ENCODE data around the gene PRSS1.

The PRSS1 gene

DNA sequence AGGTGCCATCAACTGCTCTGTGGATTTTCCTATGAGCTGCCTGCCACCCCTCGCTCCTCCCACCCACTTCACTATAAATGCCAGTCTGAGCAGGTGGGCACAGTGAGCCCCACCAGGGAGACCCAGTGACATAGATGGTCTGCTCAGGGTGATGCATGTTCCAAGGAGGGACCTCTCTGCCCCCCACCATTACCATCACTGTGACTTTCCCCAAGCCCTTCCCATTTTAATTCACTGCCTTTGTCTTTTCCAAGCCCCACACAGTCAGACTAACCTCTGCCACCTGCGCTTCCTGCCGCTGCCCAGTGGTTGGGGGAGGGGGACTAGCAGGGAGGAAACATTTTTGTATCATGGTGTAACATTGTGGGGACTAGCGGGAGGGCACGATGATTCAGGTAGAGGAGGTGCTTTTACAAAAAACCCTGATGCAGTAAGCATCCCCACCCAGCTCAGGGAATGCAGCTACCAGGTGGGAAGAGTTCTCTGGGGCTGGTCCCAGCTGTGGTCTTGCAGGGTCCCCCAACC lies 46.1 kb downstream of the PRSS1 start:
- no peak for DNase-seq (ENCODE audit: low read depth)

DNA sequence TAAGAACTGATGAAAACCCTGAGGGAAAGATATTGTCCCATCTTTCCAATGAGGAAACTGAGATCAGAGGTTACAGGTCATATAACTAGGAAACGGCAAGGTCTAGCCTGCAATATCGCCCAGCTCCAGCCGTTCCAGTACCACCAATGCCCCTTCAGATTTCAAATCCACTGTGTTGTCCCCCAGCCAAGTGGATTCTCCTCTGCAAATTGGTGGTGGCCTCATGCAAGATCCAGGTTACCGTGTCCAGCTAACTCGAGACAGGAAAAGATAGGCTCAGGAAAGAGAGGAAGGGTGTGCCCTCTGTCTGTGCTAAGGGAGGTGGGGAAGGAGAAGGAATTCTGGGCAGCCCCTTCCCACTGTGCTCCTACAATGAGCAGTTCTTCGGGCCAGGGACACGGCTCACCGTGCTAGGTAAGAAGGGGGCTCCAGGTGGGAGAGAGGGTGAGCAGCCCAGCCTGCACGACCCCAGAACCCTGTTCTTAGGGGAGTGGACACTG lies 46.8 kb downstream of the PRSS1 start:
- DNase-seq (ENCODE audit: low read depth) = no peak

DNA sequence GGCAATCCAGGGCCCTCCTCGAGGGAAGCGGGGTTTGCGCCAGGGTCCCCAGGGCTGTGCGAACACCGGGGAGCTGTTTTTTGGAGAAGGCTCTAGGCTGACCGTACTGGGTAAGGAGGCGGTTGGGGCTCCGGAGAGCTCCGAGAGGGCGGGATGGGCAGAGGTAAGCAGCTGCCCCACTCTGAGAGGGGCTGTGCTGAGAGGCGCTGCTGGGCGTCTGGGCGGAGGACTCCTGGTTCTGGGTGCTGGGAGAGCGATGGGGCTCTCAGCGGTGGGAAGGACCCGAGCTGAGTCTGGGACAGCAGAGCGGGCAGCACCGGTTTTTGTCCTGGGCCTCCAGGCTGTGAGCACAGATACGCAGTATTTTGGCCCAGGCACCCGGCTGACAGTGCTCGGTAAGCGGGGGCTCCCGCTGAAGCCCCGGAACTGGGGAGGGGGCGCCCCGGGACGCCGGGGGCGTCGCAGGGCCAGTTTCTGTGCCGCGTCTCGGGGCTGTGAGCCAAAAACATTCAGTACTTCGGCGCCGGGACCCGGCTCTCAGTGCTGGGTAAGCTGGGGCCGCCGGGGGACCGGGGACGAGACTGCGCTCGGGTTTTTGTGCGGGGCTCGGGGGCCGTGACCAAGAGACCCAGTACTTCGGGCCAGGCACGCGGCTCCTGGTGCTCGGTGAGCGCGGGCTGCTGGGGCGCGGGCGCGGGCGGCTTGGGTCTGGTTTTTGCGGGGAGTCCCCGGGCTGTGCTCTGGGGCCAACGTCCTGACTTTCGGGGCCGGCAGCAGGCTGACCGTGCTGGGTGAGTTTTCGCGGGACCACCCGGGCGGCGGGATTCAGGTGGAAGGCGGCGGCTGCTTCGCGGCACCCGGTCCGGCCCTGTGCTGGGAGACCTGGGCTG lies 47.5 kb downstream of the PRSS1 start:
- DNase-seq (ENCODE audit: low read depth) = no peak

DNA sequence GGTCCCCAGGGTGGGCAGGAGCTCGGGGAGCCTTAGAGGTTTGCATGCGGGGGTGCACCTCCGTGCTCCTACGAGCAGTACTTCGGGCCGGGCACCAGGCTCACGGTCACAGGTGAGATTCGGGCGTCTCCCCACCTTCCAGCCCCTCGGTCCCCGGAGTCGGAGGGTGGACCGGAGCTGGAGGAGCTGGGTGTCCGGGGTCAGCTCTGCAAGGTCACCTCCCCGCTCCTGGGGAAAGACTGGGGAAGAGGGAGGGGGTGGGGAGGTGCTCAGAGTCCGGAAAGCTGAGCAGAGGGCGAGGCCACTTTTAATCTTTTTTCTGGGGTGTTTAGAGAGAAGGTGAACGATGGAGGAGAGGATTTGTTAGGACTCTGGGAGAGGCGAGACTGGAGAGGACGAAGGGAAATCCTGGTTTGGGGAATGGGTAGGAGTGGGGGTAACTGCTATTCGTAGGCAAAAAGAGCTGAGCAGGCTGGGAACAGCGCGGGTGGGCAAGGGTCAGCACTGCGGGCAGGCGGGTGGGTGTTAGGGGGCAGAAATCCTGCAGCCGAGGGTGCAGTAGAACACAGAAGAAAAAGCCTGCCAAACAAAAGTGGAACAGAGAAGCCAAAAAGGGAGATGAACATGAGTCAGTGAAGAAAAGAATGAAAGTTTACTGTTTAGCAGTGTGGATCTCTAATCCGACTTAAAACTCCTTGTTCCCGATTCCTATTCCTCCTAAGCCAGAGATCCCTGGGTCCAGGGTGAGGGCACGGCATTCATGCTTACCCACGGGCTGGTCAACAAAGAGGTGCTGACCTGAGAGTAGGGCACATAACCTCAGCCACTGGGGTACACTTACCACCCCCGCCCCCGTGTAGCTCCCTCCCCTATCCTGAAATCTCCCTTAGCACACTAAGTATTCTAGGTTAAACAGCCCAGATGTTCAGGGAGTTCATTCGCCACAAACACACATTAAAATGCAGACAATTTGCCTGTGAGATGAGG lies 48.4 kb downstream of the PRSS1 start:
- no peak for DNase-seq (ENCODE audit: low read depth)

DNA sequence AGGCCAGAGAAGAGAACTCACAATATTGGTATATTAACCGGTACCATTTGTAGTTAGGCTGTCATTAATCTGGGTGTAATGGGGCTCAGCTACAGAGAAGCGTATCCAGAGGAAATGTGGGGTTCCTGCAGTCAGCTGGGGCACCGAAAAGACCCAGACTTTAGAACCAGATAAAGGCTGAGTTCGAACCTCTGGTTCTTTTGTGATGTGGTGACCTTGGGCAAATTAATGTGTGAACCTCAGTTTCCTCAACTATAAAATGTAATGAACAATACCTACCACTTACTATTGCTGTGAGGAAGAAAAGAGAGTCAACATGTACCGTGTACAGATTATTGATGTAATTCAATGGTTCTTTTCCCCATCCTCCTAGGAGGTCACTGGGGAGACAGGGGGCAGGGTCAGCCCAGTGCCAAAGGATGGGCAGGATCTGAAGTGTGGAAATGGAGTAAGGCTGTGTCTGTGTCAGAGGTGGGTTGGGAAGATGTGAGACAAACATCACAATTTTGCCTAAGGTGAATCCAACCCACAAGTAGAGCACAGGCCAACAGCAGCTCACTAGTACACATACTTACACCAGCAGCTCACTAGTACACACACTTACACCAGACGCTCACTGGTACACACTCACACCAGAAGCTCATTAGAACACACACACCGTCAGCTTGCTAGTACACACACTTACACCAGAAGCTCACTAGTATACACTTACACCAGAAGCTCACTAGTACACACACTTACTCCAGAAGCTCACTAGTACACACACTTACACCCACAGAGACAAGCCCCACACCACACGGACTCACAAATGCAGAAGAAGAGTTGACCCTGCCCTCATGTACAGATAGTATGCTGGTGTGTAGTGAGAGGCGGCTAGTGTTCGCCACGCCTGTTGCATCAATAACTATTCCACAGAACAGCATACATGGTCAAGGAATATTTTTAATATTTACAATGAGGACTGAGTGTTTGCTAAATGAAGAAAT lies 49.5 kb downstream of the PRSS1 start:
- DNase-seq (ENCODE audit: low read depth) = no peak

DNA sequence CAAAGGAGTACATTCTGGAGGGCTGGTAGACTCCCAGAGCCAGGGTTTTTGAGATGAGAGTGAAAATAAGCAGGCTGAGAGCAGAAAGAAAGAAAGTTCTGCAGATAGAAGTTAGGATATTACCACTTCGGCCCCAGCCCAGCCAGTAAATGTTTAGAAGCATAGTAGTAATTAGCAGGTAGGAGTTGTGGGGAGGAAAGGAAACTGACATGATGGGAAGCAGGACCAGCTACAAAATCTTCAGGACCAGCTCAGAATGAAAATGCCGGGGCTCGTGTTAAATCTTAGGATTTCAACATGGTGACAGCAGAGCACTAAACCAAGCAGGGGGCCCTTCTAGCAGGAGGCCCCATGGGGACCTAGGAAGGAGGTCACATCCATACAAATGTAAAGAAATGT lies 50.2 kb downstream of the PRSS1 start:
- no peak for DNase-seq (ENCODE audit: low read depth)

DNA sequence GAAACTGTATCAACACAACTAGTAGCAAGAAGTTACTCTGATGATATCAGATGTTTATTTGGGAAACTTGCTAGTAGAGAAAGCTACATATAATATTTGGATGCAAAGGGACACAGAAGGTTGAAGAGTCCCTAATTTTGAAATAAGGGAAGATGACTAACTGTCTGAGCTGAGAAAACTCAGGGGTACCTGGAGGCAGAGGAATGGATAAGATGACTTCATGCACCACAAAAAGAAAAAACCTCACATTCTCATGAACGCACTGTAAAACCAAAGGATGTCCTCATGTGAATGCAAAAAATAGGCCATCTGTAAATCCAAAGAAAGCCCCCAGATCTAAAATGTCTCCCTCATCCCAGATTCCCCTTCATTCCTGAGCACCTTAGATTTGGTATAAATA lies 50.8 kb downstream of the PRSS1 start:
- DNase-seq (ENCODE audit: low read depth) = no peak

DNA sequence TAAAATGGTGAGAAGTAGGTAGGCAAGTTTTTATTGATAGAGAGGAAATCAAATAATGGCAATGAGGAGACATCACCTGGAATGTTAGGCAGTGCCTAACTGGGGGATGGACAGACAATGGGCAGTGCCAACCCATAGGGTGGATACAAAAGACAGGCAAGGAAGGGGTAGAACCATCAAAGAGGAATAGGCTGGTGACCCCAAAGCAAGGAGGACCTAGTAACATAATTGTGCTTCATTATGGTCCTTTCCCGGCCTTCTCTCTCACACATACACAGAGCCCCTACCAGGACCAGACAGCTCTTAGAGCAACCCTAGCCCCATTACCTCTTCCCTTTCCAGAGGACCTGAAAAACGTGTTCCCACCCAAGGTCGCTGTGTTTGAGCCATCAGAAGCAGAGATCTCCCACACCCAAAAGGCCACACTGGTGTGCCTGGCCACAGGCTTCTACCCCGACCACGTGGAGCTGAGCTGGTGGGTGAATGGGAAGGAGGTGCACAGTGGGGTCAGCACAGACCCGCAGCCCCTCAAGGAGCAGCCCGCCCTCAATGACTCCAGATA lies 51.5 kb downstream of the PRSS1 start:
- DNase-seq (ENCODE audit: low read depth) = no peak

DNA sequence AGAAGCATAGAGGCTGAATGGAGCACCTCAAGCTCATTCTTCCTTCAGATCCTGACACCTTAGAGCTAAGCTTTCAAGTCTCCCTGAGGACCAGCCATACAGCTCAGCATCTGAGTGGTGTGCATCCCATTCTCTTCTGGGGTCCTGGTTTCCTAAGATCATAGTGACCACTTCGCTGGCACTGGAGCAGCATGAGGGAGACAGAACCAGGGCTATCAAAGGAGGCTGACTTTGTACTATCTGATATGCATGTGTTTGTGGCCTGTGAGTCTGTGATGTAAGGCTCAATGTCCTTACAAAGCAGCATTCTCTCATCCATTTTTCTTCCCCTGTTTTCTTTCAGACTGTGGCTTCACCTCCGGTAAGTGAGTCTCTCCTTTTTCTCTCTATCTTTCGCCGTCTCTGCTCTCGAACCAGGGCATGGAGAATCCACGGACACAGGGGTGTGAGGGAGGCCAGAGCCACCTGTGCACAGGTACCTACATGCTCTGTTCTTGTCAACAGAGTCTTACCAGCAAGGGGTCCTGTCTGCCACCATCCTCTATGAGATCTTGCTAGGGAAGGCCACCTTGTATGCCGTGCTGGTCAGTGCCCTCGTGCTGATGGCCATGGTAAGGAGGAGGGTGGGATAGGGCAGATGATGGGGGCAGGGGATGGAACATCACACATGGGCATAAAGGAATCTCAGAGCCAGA lies 52.5 kb downstream of the PRSS1 start:
- DNase-seq (ENCODE audit: low read depth) = no peak

DNA sequence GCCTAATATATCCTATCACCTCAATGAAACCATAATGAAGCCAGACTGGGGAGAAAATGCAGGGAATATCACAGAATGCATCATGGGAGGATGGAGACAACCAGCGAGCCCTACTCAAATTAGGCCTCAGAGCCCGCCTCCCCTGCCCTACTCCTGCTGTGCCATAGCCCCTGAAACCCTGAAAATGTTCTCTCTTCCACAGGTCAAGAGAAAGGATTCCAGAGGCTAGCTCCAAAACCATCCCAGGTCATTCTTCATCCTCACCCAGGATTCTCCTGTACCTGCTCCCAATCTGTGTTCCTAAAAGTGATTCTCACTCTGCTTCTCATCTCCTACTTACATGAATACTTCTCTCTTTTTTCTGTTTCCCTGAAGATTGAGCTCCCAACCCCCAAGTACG lies 53.0 kb downstream of the PRSS1 start:
- DNase-seq (ENCODE audit: low read depth) = no peak

Data from HS-27A (cell line).